ENCODE measurements around the gene TUBGCP3. TPM values are rescaled to one million over a fixed set of nuclear protein-coding genes. Genes with fewer than 3 reads are reported as not detected.

TUBGCP3 gene
- total and polyA plus RNA-seq, 2 experiments from 2014 or later: 12.8 to 40.2 TPM

GRCh38 chr13:112580211-112580610, 7.7 kb downstream of the TUBGCP3 start:
- no peak overlapping the region for H3K4me2 ChIP-seq
- TF ChIP-seq ZNF331 (CRISPR knock-in tag; IDR thresholded peaks at IDR 0.05; ENCODE audit: low read depth): no peak
- no peak for TF ChIP-seq STAT1 (IDR thresholded peaks at IDR 0.05; ENCODE audit: unreplicated experiment)
- no peak for TF ChIP-seq ETS1 (IDR thresholded peaks at IDR 0.05)
- no peak for TF ChIP-seq EZH2 (IDR thresholded peaks at IDR 0.05; ENCODE audit: low read depth, unreplicated experiment)
- TF ChIP-seq ZNF462 (CRISPR knock-in tag; IDR thresholded peaks at IDR 0.05): no peak
- TF ChIP-seq ZNF114 (CRISPR knock-in tag; IDR thresholded peaks at IDR 0.05): no peak
- Mint-ChIP-seq H3K4me1 (peaks cover 23% of the 10 kb centered on the region), H3K9me3 (peaks cover 6% of the 10 kb centered on the region), H3K36me3 (ENCODE audit: low read depth) (peaks cover 28% of the 10 kb centered on the region), H3K4me3 (no peak overlapping the region), H3K27me3 (ENCODE audit: insufficient read depth, low read depth, poor library complexity) (peaks cover 4% of the 10 kb centered on the region), H3K27ac (no peak overlapping the region)
- H3K36me3 ChIP-seq (ENCODE audit: insufficient read depth): no peaks in the 10 kb centered on the region
- ATAC-seq (no peak), DNase-seq (ENCODE audit: low spot score) (no peak)
- no peak overlapping the region for H2AFZ ChIP-seq
- no peak overlapping the region for H3K27ac ChIP-seq (ENCODE audit: low read depth)
- H3K27me3 ChIP-seq (ENCODE audit: insufficient read depth): no peaks in the 10 kb centered on the region
- H3K79me2 ChIP-seq (replicated peaks; ENCODE audit: insufficient read depth): peaks cover 99% of the 10 kb centered on the region
- H3K4me3 ChIP-seq: no peak overlapping the region
- peaks cover 13% of the 10 kb centered on the region; the same call in 1 of the 2 replicates for H4K20me1 ChIP-seq (replicated peaks; ENCODE audit: insufficient read depth)
- no peaks in the 10 kb centered on the region for H3F3A ChIP-seq (replicated peaks; ENCODE audit: low read depth)
- peaks cover 21% of the 10 kb centered on the region for H3K4me1 ChIP-seq (ENCODE audit: insufficient read depth)
- H3K9me2 ChIP-seq (ENCODE audit: insufficient read depth): no peaks in the 10 kb centered on the region
